ENCODE measurements around the gene COG5.

Gene COG5

GRCh38 chr7:107502154-107502553 lies 61.6 kb downstream of the COG5 start:
- no peaks in the 10 kb centered on the region for H3K36me3 ChIP-seq (ENCODE audit: insufficient read depth, low read length)
- no peaks in the 10 kb centered on the region for H3K4me1 ChIP-seq (ENCODE audit: control insufficient read depth, insufficient read depth, low read length)
- no peaks in the 10 kb centered on the region for H3K9me3 ChIP-seq (replicated peaks; ENCODE audit: low read length)
- no peak overlapping the region for H3K4me3 ChIP-seq (ENCODE audit: low read length)
- no peaks in the 10 kb centered on the region for H3K27me3 ChIP-seq (ENCODE audit: control insufficient read depth, insufficient read depth, low read length)
- no peak overlapping the region for H3K9ac ChIP-seq (ENCODE audit: low read depth, low read length)
- H3K4me2 ChIP-seq (ENCODE audit: low read length) = no peak overlapping the region

GRCh38 chr7:107501593-107501992 lies 62.1 kb downstream of the COG5 start:
- Histone ChIP-seq H3K9ac (ENCODE audit: low read depth, low read length) (no peak overlapping the region), H3K36me3 (ENCODE audit: insufficient read depth, low read length) (no peaks in the 10 kb centered on the region), H3K4me1 (ENCODE audit: control insufficient read depth, insufficient read depth, low read length) (no peaks in the 10 kb centered on the region), H3K4me2 (ENCODE audit: low read length) (no peak overlapping the region), H3K4me3 (ENCODE audit: low read length) (no peak overlapping the region), H3K9me3 (replicated peaks; ENCODE audit: low read length) (no peaks in the 10 kb centered on the region), H3K27me3 (ENCODE audit: control insufficient read depth, insufficient read depth, low read length) (no peaks in the 10 kb centered on the region)

DNA sequence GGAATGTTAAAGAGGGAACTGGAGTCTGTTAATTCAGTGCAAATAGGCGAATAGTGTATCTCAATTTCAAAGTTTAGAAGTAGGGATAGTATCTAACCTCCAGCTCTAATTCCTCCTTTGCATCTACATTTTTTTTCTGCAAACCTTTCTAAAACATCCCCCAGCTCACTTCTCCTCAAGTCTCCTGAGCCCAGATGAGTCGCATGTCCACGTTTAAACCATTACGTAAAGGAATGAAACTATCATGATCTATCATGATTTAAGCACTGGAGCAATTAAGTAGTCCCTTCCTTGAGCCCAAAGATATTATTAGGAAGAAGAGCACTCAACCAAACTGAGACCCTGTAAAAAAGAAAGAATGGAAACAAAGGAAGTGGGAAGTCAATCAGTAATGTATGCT lies 64.0 kb downstream of the COG5 start:
- no peak overlapping the region for H3K9ac ChIP-seq (ENCODE audit: low read depth, low read length)
- no peak overlapping the region for H3K4me2 ChIP-seq (ENCODE audit: low read length)
- no peaks in the 10 kb centered on the region for H3K4me1 ChIP-seq (ENCODE audit: control insufficient read depth, insufficient read depth, low read length)

GRCh38 chr7:107495516-107495915 lies 68.2 kb downstream of the COG5 start:
- H3K4me2 ChIP-seq (ENCODE audit: low read length) = no peak overlapping the region
- no peaks in the 10 kb centered on the region for H3K9me3 ChIP-seq (replicated peaks; ENCODE audit: low read length)
- no peaks in the 10 kb centered on the region for H3K27me3 ChIP-seq (ENCODE audit: control insufficient read depth, insufficient read depth, low read length)
- no peak overlapping the region for H3K4me3 ChIP-seq (ENCODE audit: low read length)
- H3K4me1 ChIP-seq (ENCODE audit: control insufficient read depth, insufficient read depth, low read length) = no peaks in the 10 kb centered on the region
- H3K9ac ChIP-seq (ENCODE audit: low read depth, low read length) = no peak overlapping the region
- H3K36me3 ChIP-seq (ENCODE audit: insufficient read depth, low read length) = no peaks in the 10 kb centered on the region

More for the DNA sequence above, 64.0 kb downstream of the COG5 start:
- Histone ChIP-seq H3K36me3 (ENCODE audit: insufficient read depth, low read length) (no peaks in the 10 kb centered on the region), H3K9me3 (replicated peaks; ENCODE audit: low read length) (no peaks in the 10 kb centered on the region), H3K4me3 (ENCODE audit: low read length) (no peak overlapping the region), H3K27me3 (ENCODE audit: control insufficient read depth, insufficient read depth, low read length) (no peaks in the 10 kb centered on the region)

- H3K36me3 ChIP-seq (ENCODE audit: insufficient read depth, low read length) = no peaks in the 10 kb centered on the region
- H3K27me3 ChIP-seq (ENCODE audit: control insufficient read depth, insufficient read depth, low read length) = no peaks in the 10 kb centered on the region
- no peaks in the 10 kb centered on the region for H3K9me3 ChIP-seq (replicated peaks; ENCODE audit: low read length)
- no peaks in the 10 kb centered on the region for H3K4me1 ChIP-seq (ENCODE audit: control insufficient read depth, insufficient read depth, low read length)
- no peak overlapping the region for H3K4me2 ChIP-seq (ENCODE audit: low read length)
- no peak overlapping the region for H3K4me3 ChIP-seq (ENCODE audit: low read length)
- no peak overlapping the region for H3K9ac ChIP-seq (ENCODE audit: low read depth, low read length)
Observed at GRCh38 chr7:107494884-107495283, 68.8 kb downstream of the COG5 start.

- no peaks in the 10 kb centered on the region for H3K36me3 ChIP-seq (ENCODE audit: insufficient read depth, low read length)
- H3K4me3 ChIP-seq (ENCODE audit: low read length) = no peak overlapping the region
- H3K4me2 ChIP-seq (ENCODE audit: low read length) = no peak overlapping the region
- no peaks in the 10 kb centered on the region for H3K9me3 ChIP-seq (replicated peaks; ENCODE audit: low read length)
- no peaks in the 10 kb centered on the region for H3K4me1 ChIP-seq (ENCODE audit: control insufficient read depth, insufficient read depth, low read length)
- H3K27me3 ChIP-seq (ENCODE audit: control insufficient read depth, insufficient read depth, low read length) = no peaks in the 10 kb centered on the region
- no peak overlapping the region for H3K9ac ChIP-seq (ENCODE audit: low read depth, low read length)
Observed at GRCh38 chr7:107494315-107494751, 69.4 kb downstream of the COG5 start.

DNA sequence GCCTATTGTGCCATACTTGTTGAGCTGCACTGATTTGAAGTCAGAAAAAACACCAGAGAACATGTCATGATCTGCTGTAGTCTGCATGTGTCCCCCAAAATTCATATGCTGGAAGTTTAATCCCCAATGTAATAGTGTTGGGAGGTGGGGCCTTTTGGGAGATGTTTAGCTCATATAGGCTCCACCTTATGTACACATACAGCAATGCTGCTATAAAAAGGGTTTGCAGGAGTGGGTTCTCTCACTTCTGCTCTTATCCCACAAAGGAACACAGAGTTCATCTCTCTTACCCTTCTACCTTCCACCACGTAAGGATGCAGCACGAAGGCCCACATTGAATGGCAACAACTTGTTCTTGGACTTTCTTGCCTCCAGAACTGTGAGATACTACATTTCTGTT lies 70.8 kb downstream of the COG5 start:
- no peaks in the 10 kb centered on the region for H3K36me3 ChIP-seq (ENCODE audit: insufficient read depth, low read length)
- H3K27me3 ChIP-seq (ENCODE audit: control insufficient read depth, insufficient read depth, low read length) = no peaks in the 10 kb centered on the region
- H3K9me3 ChIP-seq (replicated peaks; ENCODE audit: low read length) = no peaks in the 10 kb centered on the region
- H3K4me3 ChIP-seq (ENCODE audit: low read length) = no peak overlapping the region
- H3K4me2 ChIP-seq (ENCODE audit: low read length) = no peak overlapping the region
- H3K4me1 ChIP-seq (ENCODE audit: control insufficient read depth, insufficient read depth, low read length) = no peaks in the 10 kb centered on the region
- H3K9ac ChIP-seq (ENCODE audit: low read depth, low read length) = no peak overlapping the region

- no peak overlapping the region for H3K4me2 ChIP-seq (ENCODE audit: low read length)
- no peaks in the 10 kb centered on the region for H3K27me3 ChIP-seq (ENCODE audit: control insufficient read depth, insufficient read depth, low read length)
- no peaks in the 10 kb centered on the region for H3K9me3 ChIP-seq (replicated peaks; ENCODE audit: low read length)
- H3K4me1 ChIP-seq (ENCODE audit: control insufficient read depth, insufficient read depth, low read length) = no peaks in the 10 kb centered on the region
- H3K36me3 ChIP-seq (ENCODE audit: insufficient read depth, low read length) = no peaks in the 10 kb centered on the region
- H3K9ac ChIP-seq (ENCODE audit: low read depth, low read length) = no peak overlapping the region
- H3K4me3 ChIP-seq (ENCODE audit: low read length) = no peak overlapping the region
Observed at GRCh38 chr7:107486041-107486440, 77.7 kb downstream of the COG5 start.

DNA sequence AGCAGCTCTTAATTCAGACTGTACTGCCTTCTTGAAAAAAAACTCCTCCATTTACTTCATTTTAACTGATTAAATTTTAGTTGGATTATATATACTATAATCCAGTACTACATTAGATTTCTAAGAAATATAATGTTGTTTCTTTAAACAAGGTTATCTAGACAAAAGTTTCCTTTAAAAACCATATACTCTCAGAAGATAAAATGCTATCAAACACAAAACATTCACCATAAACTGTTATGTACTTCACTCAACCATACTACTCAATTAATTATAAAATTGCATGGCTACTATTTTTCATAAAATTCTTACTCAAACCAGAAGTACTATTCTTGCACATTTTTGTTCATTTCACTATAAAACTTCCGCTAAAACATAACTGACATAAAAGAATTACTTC lies 81.1 kb downstream of the COG5 start:
- Histone ChIP-seq H3K4me3 (ENCODE audit: low read length) (no peak overlapping the region), H3K9ac (ENCODE audit: low read depth, low read length) (no peak overlapping the region), H3K9me3 (replicated peaks; ENCODE audit: low read length) (no peaks in the 10 kb centered on the region), H3K27me3 (ENCODE audit: control insufficient read depth, insufficient read depth, low read length) (no peaks in the 10 kb centered on the region), H3K36me3 (ENCODE audit: insufficient read depth, low read length) (no peaks in the 10 kb centered on the region), H3K4me1 (ENCODE audit: control insufficient read depth, insufficient read depth, low read length) (no peaks in the 10 kb centered on the region), H3K4me2 (ENCODE audit: low read length) (no peak overlapping the region)

DNA sequence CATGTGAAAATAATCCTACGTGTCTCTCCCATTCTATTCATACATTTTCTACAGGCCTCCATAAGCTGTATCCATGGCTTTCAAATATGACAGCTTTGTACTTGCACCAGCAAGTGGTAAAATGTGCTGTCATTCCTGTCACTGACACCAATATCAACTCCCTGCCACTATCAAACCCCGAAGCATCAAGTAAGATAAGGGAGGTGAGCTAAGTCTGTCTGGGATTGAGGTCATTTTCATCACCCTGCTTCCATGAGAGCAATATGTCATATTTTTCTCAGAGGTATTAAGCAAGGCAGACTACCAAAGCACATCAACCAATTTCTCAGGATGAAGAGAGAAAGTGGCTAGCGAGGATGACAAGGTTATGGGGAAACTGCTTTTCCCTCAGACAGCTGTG lies 82.8 kb downstream of the COG5 start:
- H3K36me3 ChIP-seq (ENCODE audit: insufficient read depth, low read length) = no peaks in the 10 kb centered on the region
- H3K27me3 ChIP-seq (ENCODE audit: control insufficient read depth, insufficient read depth, low read length) = no peaks in the 10 kb centered on the region
- no peak overlapping the region for H3K4me3 ChIP-seq (ENCODE audit: low read length)
- H3K9me3 ChIP-seq (replicated peaks; ENCODE audit: low read length) = no peaks in the 10 kb centered on the region
- H3K4me2 ChIP-seq (ENCODE audit: low read length) = no peak overlapping the region
- H3K9ac ChIP-seq (ENCODE audit: low read depth, low read length) = no peak overlapping the region
- H3K4me1 ChIP-seq (ENCODE audit: control insufficient read depth, insufficient read depth, low read length) = no peaks in the 10 kb centered on the region

DNA sequence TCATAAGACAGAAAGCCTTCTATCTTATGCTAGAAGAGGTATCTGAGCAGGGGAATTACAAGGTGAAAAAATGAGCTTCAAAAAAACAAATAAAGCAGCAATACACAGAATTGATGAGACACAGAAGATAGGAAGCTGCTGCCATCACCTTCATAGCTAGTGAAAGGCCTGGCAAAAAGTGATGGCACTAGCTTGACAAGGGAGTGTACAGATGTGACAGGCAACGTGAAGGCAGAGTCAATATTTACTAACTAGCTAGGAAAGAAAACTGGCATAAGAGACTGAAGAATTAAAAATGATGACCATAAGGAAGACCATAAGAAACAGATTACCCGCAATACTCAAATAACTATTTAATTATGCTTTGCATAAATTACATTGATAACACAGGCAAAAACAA lies 84.4 kb downstream of the COG5 start:
- Histone ChIP-seq H3K9me3 (replicated peaks; ENCODE audit: low read length) (no peaks in the 10 kb centered on the region), H3K4me3 (ENCODE audit: low read length) (no peak overlapping the region), H3K27me3 (ENCODE audit: control insufficient read depth, insufficient read depth, low read length) (no peaks in the 10 kb centered on the region), H3K4me1 (ENCODE audit: control insufficient read depth, insufficient read depth, low read length) (no peaks in the 10 kb centered on the region), H3K9ac (ENCODE audit: low read depth, low read length) (no peak overlapping the region), H3K4me2 (ENCODE audit: low read length) (no peak overlapping the region), H3K36me3 (ENCODE audit: insufficient read depth, low read length) (no peaks in the 10 kb centered on the region)

GRCh38 chr7:107474104-107474521 lies 89.6 kb downstream of the COG5 start:
- Histone ChIP-seq H3K4me1 (ENCODE audit: control insufficient read depth, insufficient read depth, low read length) (peaks cover 14% of the 10 kb centered on the region), H3K4me2 (ENCODE audit: low read length) (no peak overlapping the region), H3K9me3 (replicated peaks; ENCODE audit: low read length) (no peaks in the 10 kb centered on the region), H3K36me3 (ENCODE audit: insufficient read depth, low read length) (no peaks in the 10 kb centered on the region), H3K4me3 (ENCODE audit: low read length) (no peak overlapping the region), H3K27me3 (ENCODE audit: control insufficient read depth, insufficient read depth, low read length) (no peaks in the 10 kb centered on the region), H3K9ac (ENCODE audit: low read depth, low read length) (no peak overlapping the region)

Measured in skeletal muscle satellite cell (primary cell).